ENCODE data around the gene CLIC1.

DNA sequence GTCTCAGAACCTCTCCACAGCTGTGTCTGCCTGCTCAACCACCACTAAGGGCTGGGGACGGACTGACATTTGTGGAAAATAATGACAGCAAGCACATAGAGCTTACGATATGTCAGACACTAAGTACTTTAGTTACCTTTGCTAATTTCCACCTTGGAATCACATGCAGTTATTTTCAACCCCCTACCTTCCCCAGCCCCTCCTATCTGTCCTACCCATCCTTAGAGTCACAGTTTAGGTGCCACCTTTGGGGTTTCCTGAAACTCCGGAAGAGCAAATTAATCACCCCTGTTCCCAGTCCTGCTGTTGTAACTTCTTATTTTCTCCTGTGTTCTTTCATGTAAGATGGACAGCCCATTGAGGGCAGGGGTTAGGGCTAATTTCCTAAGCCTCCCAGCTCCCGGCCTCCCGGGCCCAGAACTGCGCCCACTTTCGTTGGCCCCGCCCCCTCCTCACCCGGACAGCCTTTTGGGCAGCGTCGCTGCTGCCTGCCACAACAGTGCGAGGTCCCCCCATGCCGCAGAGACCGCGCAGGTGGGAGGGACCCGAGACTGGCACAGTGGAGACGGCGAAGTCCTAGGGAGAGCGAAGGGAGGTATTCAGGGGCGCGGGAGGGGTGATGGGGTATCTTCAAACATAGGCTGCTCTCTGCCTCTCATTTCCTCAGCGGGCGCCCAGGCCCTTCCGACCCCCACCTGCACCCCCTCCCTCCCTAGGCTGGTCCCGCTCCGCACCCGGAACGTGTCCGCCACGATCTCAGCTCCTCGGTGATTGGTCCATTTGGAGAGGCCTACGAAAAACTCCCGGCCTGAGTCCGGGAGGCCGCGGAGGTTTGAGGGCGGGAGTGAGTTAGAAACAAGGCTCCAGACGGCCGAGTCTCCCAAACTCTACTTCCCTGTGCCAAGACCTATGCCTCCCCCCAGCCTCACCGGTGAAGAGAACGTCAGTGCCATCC is 8.3 kb downstream of the CLIC1 start:
- TF ChIP-seq POLR2A (IDR thresholded peaks at IDR 0.05; ENCODE audit: low read depth, low read length) (no peak), POLR2AphosphoS5 (IDR thresholded peaks at IDR 0.05; ENCODE audit: low read depth, low read length) (no peak)
